Ishikawa (cell line): ENCODE measurements around the gene GPANK1.

Experiments used
- CEBPB ChIP-seq: IDR thresholded peaks from 2 replicates; pipeline ENCODE4 v1.6.1; 2012
- CREB1 ChIP-seq: IDR thresholded peaks from 2 replicates; pipeline ENCODE4 v1.6.1; 2012; ENCODE audit warnings: low read depth
- EGR1 ChIP-seq: IDR thresholded peaks from 2 replicates; pipeline ENCODE4 v1.6.1; 2012
- EP300 ChIP-seq: IDR thresholded peaks from 2 replicates; pipeline ENCODE4 v1.6.1; 2012; ENCODE audit warnings: borderline replicate concordance
- FOXM1 ChIP-seq: IDR thresholded peaks from 2 replicates; pipeline ENCODE4 v1.6.1; 2012; ENCODE audit warnings: low read depth, borderline replicate concordance
- NFIC ChIP-seq: IDR thresholded peaks from 2 replicates; pipeline ENCODE4 v1.6.1; 2012
- RAD21 ChIP-seq: IDR thresholded peaks from 2 replicates; pipeline ENCODE4 v1.6.1; 2012; ENCODE audit warnings: low read depth
- TAF1 ChIP-seq: IDR thresholded peaks from 2 replicates; pipeline ENCODE4 v1.6.1; 2012; ENCODE audit warnings: low read depth, mild to moderate bottlenecking
- TCF12 ChIP-seq: IDR thresholded peaks from 2 replicates; pipeline ENCODE4 v1.6.1; 2012; ENCODE audit warnings: low read depth
- TEAD4 ChIP-seq: IDR thresholded peaks from 2 replicates; pipeline ENCODE4 v1.6.1; 2012
- USF1 ChIP-seq: IDR thresholded peaks from 2 replicates; pipeline ENCODE4 v1.6.1; 2012
- YY1 ChIP-seq: IDR thresholded peaks from 2 replicates; pipeline ENCODE4 v1.6.1; 2012; ENCODE audit warnings: low read depth
- ZBTB7A ChIP-seq: IDR thresholded peaks from 2 replicates; pipeline ENCODE4 v1.6.1; 2012; ENCODE audit warnings: low read depth
- TF ChIP-seq, protein P1 (sequence below): IDR thresholded peaks from 2 replicates; pipeline ENCODE4 v1.6.1; 2012
- TF ChIP-seq, protein P2 (sequence below): IDR thresholded peaks from 2 replicates; pipeline ENCODE4 v1.6.1; 2012; ENCODE audit warnings: low read depth, mild to moderate bottlenecking

The GPANK1 gene

DNA sequence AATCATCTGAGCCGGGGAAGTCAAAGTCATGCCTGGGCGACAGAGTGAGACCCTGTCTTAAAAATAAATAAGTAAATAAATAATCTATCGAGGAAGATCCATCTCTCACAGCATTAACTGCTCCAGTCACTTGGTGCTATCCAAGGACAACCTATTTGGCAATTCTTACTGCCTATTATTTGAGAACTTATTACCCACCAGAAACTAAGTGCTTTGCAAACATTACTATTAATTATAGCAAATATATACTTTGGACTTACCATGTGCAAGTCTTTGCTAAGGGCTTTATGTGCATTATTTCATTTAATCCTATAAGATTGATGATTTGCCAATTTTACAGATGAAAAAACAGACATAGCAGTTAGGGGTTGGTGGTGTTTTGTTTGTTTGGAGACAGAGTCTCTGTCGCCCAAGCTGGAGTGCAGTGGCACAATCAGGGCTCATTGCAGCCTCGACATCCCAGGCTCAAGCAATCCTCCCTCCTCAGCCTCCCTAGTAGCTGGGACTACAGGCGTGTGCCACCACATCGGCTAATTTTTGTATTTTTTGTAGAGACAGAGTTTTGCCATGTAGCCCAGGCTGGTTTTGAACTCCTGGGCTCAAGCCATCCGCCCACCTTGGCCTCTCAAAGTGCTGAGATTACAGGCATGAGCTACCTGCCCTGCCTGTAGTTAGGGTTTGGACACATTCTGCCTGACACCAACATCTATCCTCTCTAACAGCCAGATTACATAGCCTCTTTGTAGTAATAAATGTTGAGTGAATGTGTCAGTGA lies 10.0 kb downstream of the GPANK1 start:
- TF ChIP-seq YY1: no peak

- TF ChIP-seq CEBPB: no peak
- TF ChIP-seq EP300: no peak
- TF ChIP-seq FOXM1: no peak
- no peak for TF ChIP-seq USF1
- TF ChIP-seq RAD21: no peak
- no peak; the same call in 1 of the 2 replicates for TF ChIP-seq TEAD4
- TF ChIP-seq ZBTB7A: peak; percentile 56; the same call in 1 of the 2 replicates
- TF ChIP-seq TAF1: peak; percentile 79; the same call in 1 of the 2 replicates
- no peak for TF ChIP-seq TCF12
- TF ChIP-seq YY1: 0 out of 2 replicates have a peak, but pooled peaks have one; percentile 6
- TF ChIP-seq, protein P1, sequence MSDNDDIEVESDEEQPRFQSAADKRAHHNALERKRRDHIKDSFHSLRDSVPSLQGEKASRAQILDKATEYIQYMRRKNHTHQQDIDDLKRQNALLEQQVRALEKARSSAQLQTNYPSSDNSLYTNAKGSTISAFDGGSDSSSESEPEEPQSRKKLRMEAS: no peak; the same call in 1 of the 2 replicates
- TF ChIP-seq NFIC: no peak
- TF ChIP-seq, protein P2, sequence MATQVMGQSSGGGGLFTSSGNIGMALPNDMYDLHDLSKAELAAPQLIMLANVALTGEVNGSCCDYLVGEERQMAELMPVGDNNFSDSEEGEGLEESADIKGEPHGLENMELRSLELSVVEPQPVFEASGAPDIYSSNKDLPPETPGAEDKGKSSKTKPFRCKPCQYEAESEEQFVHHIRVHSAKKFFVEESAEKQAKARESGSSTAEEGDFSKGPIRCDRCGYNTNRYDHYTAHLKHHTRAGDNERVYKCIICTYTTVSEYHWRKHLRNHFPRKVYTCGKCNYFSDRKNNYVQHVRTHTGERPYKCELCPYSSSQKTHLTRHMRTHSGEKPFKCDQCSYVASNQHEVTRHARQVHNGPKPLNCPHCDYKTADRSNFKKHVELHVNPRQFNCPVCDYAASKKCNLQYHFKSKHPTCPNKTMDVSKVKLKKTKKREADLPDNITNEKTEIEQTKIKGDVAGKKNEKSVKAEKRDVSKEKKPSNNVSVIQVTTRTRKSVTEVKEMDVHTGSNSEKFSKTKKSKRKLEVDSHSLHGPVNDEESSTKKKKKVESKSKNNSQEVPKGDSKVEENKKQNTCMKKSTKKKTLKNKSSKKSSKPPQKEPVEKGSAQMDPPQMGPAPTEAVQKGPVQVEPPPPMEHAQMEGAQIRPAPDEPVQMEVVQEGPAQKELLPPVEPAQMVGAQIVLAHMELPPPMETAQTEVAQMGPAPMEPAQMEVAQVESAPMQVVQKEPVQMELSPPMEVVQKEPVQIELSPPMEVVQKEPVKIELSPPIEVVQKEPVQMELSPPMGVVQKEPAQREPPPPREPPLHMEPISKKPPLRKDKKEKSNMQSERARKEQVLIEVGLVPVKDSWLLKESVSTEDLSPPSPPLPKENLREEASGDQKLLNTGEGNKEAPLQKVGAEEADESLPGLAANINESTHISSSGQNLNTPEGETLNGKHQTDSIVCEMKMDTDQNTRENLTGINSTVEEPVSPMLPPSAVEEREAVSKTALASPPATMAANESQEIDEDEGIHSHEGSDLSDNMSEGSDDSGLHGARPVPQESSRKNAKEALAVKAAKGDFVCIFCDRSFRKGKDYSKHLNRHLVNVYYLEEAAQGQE: no peak
- no peak for TF ChIP-seq CREB1
- TF ChIP-seq EGR1: peak; percentile 84
Observed at GRCh38 chr6:31652925-31653724, 11.7 kb downstream of the GPANK1 start.

DNA sequence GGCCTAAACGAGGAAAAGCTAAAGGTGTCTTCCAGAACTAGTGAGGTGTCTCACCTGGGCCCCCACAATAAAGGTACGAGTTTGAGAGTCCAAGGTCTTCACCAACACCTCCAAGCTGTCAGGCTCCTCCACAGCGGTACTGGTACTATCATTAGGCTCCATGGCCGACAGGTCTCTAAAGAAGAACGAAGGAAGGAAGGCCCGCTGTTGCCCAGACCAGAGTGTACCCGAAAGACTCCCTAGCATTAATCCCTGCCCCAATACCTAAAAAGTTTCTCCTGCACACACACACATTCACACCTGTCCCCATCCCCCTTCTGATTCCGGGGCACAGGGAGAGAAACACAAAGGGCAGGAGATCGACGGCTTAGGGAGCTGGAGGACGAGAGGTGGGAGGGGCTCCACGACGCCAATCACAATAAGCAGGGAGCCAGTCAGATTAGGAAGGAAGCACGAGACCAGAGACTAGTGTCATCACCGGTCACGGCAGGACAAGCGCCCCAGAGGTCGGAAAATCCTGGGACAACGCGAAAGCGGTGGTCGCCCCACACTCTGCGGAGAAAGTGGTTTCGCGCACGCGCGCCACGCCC lies 13.1 kb downstream of the GPANK1 start:
- no peak for TF ChIP-seq USF1
- TF ChIP-seq, protein P1: no peak
- no peak for TF ChIP-seq YY1
- no peak for TF ChIP-seq CREB1
- TF ChIP-seq CEBPB: no peak
- no peak for TF ChIP-seq EGR1
- TF ChIP-seq FOXM1: no peak
- TF ChIP-seq RAD21: no peak
- no peak for TF ChIP-seq ZBTB7A
- TF ChIP-seq NFIC: no peak

DNA sequence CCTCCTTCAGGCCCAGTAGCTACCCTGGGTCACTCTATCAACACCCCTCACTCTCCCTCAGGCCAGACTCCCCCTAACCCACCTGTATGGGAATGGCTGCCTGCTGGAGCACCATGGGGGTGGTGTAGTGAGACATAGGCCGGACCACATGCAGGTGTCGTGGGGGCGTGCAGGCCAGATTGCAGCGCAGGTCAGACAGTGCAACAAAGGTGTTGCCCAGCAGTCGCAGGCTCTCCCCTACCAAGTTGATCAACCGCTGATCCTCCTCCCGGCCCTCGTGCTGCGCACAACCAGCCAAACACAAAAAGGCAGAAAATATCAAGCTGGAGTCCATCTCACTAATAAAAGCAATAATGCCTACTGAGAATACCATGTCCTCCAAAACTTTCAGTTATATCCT lies 19.5 kb downstream of the GPANK1 start:
- no peak for TF ChIP-seq CEBPB
- no peak for TF ChIP-seq EGR1
- TF ChIP-seq RAD21: no peak
- TF ChIP-seq, protein P1: no peak
- no peak for TF ChIP-seq CREB1
- TF ChIP-seq, protein P2: no peak
- no peak for TF ChIP-seq NFIC
- TF ChIP-seq ZBTB7A: no peak
- TF ChIP-seq YY1: no peak
- TF ChIP-seq TEAD4: no peak
- no peak for TF ChIP-seq EP300
- TF ChIP-seq FOXM1: no peak
- no peak for TF ChIP-seq TAF1
- TF ChIP-seq USF1: no peak
